HG03139 (cell line): Measurements from ENCODE around the gene HNRNPA1.

ENCODE experiments used
- ATAC-seq: cut with Tn5 transposase; IDR thresholded peaks from one replicate; pipeline ENCODE4 v1.9.1; 2021; ENCODE audit not compliant: unreplicated experiment

HNRNPA1 gene

DNA sequence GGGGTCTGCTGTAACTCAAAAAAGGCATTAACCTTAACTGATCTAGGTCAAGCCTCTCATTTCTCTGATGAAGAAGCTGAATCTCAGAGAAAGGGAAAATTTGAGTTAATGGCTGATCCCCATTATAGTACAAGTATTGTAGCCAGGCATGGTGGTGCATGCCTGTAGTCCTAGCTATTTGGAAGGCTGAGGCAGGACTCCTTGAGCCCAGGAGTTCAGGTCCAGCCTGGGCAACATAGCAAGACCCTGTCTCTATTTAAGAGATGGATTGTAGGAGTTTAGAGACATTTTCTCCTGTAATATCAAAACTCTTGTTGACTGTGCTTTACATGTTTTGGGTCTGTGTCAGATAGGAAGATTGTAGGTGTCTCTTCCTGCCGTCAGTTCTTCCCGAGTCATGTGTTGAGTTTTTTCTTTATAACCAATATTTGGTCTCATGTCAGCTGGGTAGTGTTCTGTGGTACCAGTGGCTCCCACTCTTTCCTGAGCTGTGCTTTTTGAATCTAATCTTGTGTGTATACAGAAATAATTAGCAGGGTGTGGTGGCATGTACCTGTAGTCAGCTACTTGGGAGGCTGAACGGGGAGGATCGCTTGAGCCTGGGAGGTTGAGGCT, 53.0 kb downstream of the HNRNPA1 start:
- ATAC-seq = no peak
